GM23248 (cell line): ENCODE measurements around the gene SIX2. TPM values are rescaled to one million over a fixed set of nuclear protein-coding genes. Genes with fewer than 3 reads are reported as not detected.

ENCODE experiments used
- DNase-seq: peaks from one replicate; pipeline ENCODE4 v3.0.0-alpha.2; 2015
- H2AFZ ChIP-seq: fragments of 200-600 bp; sonication (generic); 2 replicates; pipeline ENCODE4 v1.6.1; 2016; ENCODE audit warnings: antibody characterized with exemption
- H3F3A ChIP-seq: fragments of 200-600 bp; sonication (generic); 2 replicates; pipeline ENCODE4 v1.6.1; 2016; ENCODE audit warnings: mild to moderate bottlenecking, antibody characterized with exemption, mixed run types; ENCODE audit not compliant: insufficient read depth
- H3K27ac ChIP-seq: fragments of 200-600 bp; sonication (generic); 2 replicates; pipeline ENCODE4 v1.5.1; 2016; ENCODE audit warnings: mild to moderate bottlenecking
- H3K27me3 ChIP-seq: fragments of 200-600 bp; sonication (generic); replicated peaks from 2 replicates; pipeline ENCODE4 v1.6.1; 2016; ENCODE audit warnings: mild to moderate bottlenecking; ENCODE audit not compliant: insufficient read depth
- H3K36me3 ChIP-seq: fragments of 200-600 bp; sonication (generic); 2 replicates; pipeline ENCODE4 v1.6.1; 2016; ENCODE audit warnings: low read depth, mild to moderate bottlenecking
- H3K4me1 ChIP-seq: fragments of 200-600 bp; sonication (generic); 2 replicates; pipeline ENCODE4 v1.6.1; 2016; ENCODE audit warnings: mild to moderate bottlenecking; ENCODE audit not compliant: insufficient read depth
- H3K4me2 ChIP-seq: fragments of 200-600 bp; sonication (generic); one replicate; pipeline ENCODE4 v1.6.1; 2016; ENCODE audit warnings: mild to moderate bottlenecking; ENCODE audit not compliant: unreplicated experiment
- H3K4me3 ChIP-seq: fragments of 200-600 bp; sonication (generic); 2 replicates; pipeline ENCODE4 v1.5.1; 2016; ENCODE audit warnings: mild to moderate bottlenecking
- H3K79me2 ChIP-seq: fragments of 200-600 bp; sonication (generic); 2 replicates; pipeline ENCODE4 v1.6.1; 2016; ENCODE audit warnings: mild to moderate bottlenecking; ENCODE audit not compliant: insufficient read depth
- H3K9ac ChIP-seq: fragments of 200-600 bp; sonication (generic); 2 replicates; pipeline ENCODE4 v1.6.1; 2016; ENCODE audit warnings: mild to moderate bottlenecking
- H3K9me2 ChIP-seq: fragments of 200-600 bp; sonication (generic); 2 replicates; pipeline ENCODE4 v1.6.1; 2016; ENCODE audit warnings: mixed run types, mild to moderate bottlenecking, moderate library complexity; ENCODE audit not compliant: insufficient read depth
- H3K9me3 ChIP-seq: fragments of 200-600 bp; sonication (generic); one replicate; pipeline ENCODE4 v1.6.1; 2017; ENCODE audit warnings: low read depth
- H4K20me1 ChIP-seq: fragments of 200-600 bp; sonication (generic); 2 replicates; pipeline ENCODE4 v1.6.0; 2016; ENCODE audit not compliant: insufficient read depth
- EZH2 ChIP-seq: fragments of 200-600 bp; sonication (generic); IDR thresholded peaks from 2 replicates; pipeline ENCODE4 v1.6.1; 2018; ENCODE audit warnings: antibody characterized with exemption, mild to moderate bottlenecking; ENCODE audit not compliant: insufficient read depth, poor library complexity, severe bottlenecking
- EZH2phosphoT487 ChIP-seq: fragments of 200-600 bp; sonication (generic); IDR thresholded peaks from 2 replicates; pipeline ENCODE4 v1.6.1; 2018; ENCODE audit warnings: antibody characterized with exemption, moderate library complexity, mild to moderate bottlenecking, low read depth; ENCODE audit not compliant: insufficient read depth
- WGBS, 2 experiments: methylation state at CpG; one replicate each; pipeline ENCODE4 v1.1.6; 2015 to 2017; ENCODE audit warnings: low lambda C conversion rate in 2 of 2, low coverage in 1 of 2; ENCODE audit errors: missing lambda C conversion rate in 2 of 2; 5-methylcytosine and 5-hydroxymethylcytosine counted together
- in situ Hi-C: fragments of 300-500 bp; cut with MboI; formaldehyde crosslinking; loops from 2 replicates; pipeline ENCODE4 v1.15.0; 2020
- polyA plus RNA-seq: library from polyadenylated mRNA; unstranded; fragments of >200 nt; fragmentation: Nextera tagmentation; extraction: Ambion mirVana; gene quantifications from 2 replicates; pipeline ENCODE4 v1.2.1, GENCODE V29; 2016
- total RNA-seq: library from RNA; depleted of rRNA; stranded (reverse); fragments of >200 nt; shearing (Covaris generic); gene quantifications from 2 replicates; pipeline ENCODE4 v1.2.3, GENCODE V29; 2014

SIX2 gene
- total and polyA plus RNA-seq, 2 experiments from 2014 or later = 0.19 TPM; not detected in 1

DNA sequence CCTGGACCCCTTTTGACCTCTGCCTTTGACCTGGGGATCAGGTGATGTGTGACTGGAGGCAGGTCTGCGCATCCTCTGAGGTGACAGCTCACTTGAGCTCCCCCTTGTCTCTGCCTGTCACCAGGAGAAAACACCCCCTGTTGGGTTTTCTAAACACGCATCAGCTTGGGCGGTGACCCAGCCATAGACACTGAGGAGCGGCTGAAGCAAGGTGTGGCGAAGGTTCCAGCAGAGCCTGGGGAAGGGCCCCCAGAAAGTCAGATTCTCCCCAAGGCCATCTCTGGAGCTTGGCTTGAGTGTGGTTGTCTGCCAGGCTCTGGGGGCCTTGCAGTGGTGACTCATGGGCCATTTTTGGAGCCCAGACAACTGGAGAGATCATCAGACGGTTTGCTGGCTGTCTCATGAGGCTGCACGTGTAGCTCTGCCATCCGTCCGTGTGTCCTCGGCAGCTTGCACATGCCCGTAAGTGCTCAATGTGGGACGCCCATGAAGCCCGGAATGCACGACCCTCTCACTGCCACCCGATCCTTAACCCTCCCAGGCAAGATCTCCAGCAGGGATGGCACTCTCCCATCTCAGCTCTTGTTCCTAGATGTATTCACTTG, 38.3 kb downstream of the SIX2 start:
- no peaks in the 10 kb centered on the region for H3K9me3 ChIP-seq
- no peaks in the 10 kb centered on the region for H3K79me2 ChIP-seq
- no peaks in the 10 kb centered on the region for H3K36me3 ChIP-seq
- H3K27ac ChIP-seq = no peak overlapping the region
- no peaks in the 10 kb centered on the region for H3K27me3 ChIP-seq
- H2AFZ ChIP-seq = no peak overlapping the region
- H3K4me3 ChIP-seq = no peak overlapping the region
- no peaks in the 10 kb centered on the region for H4K20me1 ChIP-seq
- 75% methylated on average over 15 of the region's 15 CpGs for WGBS, 2 experiments
- TF ChIP-seq EZH2 (no peak), EZH2phosphoT487 (no peak)
- H3K4me1 ChIP-seq = no peaks in the 10 kb centered on the region
- no peak overlapping the region for H3K9ac ChIP-seq
- H3K4me2 ChIP-seq = no peak overlapping the region
- in situ Hi-C loops = loop anchor here (25.0 kb wide), 1 partner anchor 934 kb away; no protein-coding TSS in a partner anchor
- no peaks in the 10 kb centered on the region for H3K9me2 ChIP-seq
- no peak for DNase-seq
- H3F3A ChIP-seq = no peaks in the 10 kb centered on the region

GRCh38 chr2:44969936-44970335, 39.3 kb downstream of the SIX2 start:
- in situ Hi-C loops = loop anchor here (25.0 kb wide), 1 partner anchor 933 kb away; no protein-coding TSS in a partner anchor
- TF ChIP-seq EZH2 = no peak
- no peak for TF ChIP-seq EZH2phosphoT487
- WGBS, 2 experiments = 81 to 85% methylated on average over 4 of the region's 4 CpGs

DNA sequence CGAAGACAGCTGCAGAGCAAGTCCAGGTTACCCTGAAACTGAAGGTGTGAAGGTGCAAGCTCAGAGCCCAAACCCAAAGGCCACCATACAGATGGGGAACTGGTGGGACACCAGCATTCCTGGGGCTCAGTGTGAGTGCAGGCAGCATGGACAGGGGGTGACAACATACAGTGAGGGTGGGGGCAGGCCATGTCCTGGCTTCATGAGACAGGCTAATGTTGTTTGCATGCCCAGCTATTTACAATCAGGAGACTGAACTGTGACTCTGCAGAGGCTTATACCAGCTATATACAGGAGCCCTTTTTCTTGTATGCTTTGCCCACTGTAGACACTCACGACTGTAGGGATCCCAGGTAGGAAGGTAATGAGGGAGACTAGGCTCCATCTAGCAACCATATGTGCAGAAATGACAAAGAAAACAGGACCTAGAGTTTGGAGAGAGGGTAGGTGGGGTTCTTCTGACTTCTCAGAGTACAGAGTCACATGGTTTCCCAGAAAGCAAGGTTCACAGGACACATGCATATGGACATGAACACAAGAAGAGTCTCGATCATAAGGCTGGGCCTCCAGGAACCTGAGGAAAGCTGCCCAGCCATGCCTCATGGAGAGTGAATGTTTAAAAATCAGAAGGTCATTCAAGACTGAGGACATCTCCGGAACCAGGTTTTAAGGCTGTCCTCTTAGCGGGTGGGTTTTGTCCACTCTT, 41.4 kb downstream of the SIX2 start:
- TF ChIP-seq EZH2phosphoT487 (no peak), EZH2 (no peak)
- H3K27me3 ChIP-seq = no peaks in the 10 kb centered on the region
- no peaks in the 10 kb centered on the region for H3K9me3 ChIP-seq
- 91 to 93% methylated on average over 5 of the region's 5 CpGs for WGBS, 2 experiments
- no peak overlapping the region for H3K4me2 ChIP-seq
- no peaks in the 10 kb centered on the region for H3F3A ChIP-seq
- no peaks in the 10 kb centered on the region for H3K79me2 ChIP-seq
- DNase-seq = no peak
- in situ Hi-C loops = loop anchor here (25.0 kb wide), 1 partner anchor 931 kb away; no protein-coding TSS in a partner anchor
- no peaks in the 10 kb centered on the region for H4K20me1 ChIP-seq
- no peaks in the 10 kb centered on the region for H3K36me3 ChIP-seq
- no peak overlapping the region for H3K27ac ChIP-seq
- no peak overlapping the region for H2AFZ ChIP-seq
- H3K9ac ChIP-seq = no peak overlapping the region
- no peak overlapping the region for H3K4me3 ChIP-seq
- peaks cover 14% of the 10 kb centered on the region for H3K4me1 ChIP-seq
- no peaks in the 10 kb centered on the region for H3K9me2 ChIP-seq

More at GRCh38 chr2:44969936-44970335, 39.3 kb downstream of the SIX2 start:
- no peaks in the 10 kb centered on the region for H3K9me3 ChIP-seq
- H4K20me1 ChIP-seq = no peaks in the 10 kb centered on the region
- H2AFZ ChIP-seq = no peak overlapping the region
- H3F3A ChIP-seq = no peaks in the 10 kb centered on the region
- no peak for DNase-seq
- H3K36me3 ChIP-seq = no peaks in the 10 kb centered on the region
- no peaks in the 10 kb centered on the region for H3K79me2 ChIP-seq
- no peak overlapping the region for H3K4me2 ChIP-seq
- no peaks in the 10 kb centered on the region for H3K27me3 ChIP-seq
- no peaks in the 10 kb centered on the region for H3K9me2 ChIP-seq
- no peak overlapping the region for H3K9ac ChIP-seq
- H3K4me1 ChIP-seq = peaks cover 10% of the 10 kb centered on the region
- no peak overlapping the region for H3K27ac ChIP-seq
- H3K4me3 ChIP-seq = no peak overlapping the region

DNA sequence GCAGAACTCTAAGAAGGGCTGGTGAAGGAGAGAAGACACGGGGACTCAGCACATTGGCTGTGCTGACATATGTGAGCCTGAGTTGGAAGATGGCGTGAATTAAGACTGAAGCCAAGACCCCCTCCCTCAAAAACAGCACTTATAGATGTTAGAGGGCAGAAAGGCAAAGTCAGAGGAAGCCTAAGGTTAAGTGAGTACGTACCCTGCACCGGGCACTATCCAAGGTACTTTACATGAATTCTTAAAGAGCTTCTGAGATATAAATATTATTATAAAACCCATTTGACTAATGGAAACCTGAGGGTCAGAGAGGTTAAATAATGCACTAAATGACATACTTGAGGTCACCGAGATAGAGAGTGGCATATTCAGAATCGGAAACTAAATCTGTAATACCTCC, 42.2 kb downstream of the SIX2 start:
- WGBS, 2 experiments = 82 to 89% methylated on average over 6 of the region's 6 CpGs

More for the DNA sequence above, 42.2 kb downstream of the SIX2 start:
- H3K36me3 ChIP-seq = no peaks in the 10 kb centered on the region
- H3K4me3 ChIP-seq = no peak overlapping the region
- H3K4me1 ChIP-seq = peaks cover 14% of the 10 kb centered on the region
- H2AFZ ChIP-seq = no peak overlapping the region
- H3F3A ChIP-seq = no peaks in the 10 kb centered on the region
- no peaks in the 10 kb centered on the region for H3K9me3 ChIP-seq
- H3K27me3 ChIP-seq = no peaks in the 10 kb centered on the region
- no peak overlapping the region for H3K9ac ChIP-seq
- no peak for TF ChIP-seq EZH2
- no peak for TF ChIP-seq EZH2phosphoT487
- H4K20me1 ChIP-seq = no peaks in the 10 kb centered on the region
- DNase-seq = no peak
- H3K4me2 ChIP-seq = no peak overlapping the region
- H3K79me2 ChIP-seq = no peaks in the 10 kb centered on the region
- H3K27ac ChIP-seq = no peak overlapping the region
- H3K9me2 ChIP-seq = no peaks in the 10 kb centered on the region
- in situ Hi-C loops = loop anchor here (25.0 kb wide), 1 partner anchor 930 kb away; no protein-coding TSS in a partner anchor
